ENCODE results near the gene RPL37A. TPM values are rescaled to one million over a fixed set of nuclear protein-coding genes. Genes with fewer than 3 reads are reported as not detected.

Gene RPL37A
- total and polyA plus RNA-seq, 4 donors: 494 to 1,757 (median 1,250) TPM

GRCh38 chr2:216450346-216450745, 48.3 kb upstream of the RPL37A start:
- Histone ChIP-seq H3K27me3 (ENCODE audit: control insufficient read depth in 4 of 4, insufficient read depth in 4 of 4, low read length in 3 of 4) (no peaks in the 10 kb centered on the region), H3K4me3 (ENCODE audit: low read depth in 1 of 3, low read length in 3 of 3) (no peak overlapping the region), H3K9ac (ENCODE audit: low read depth in 1 of 2, low read length in 2 of 2) (no peak overlapping the region), H3K9me3 (ENCODE audit: control insufficient read depth in 4 of 4, low read length in 3 of 4) (peaks cover 0 to 5% (median 0%) of the 10 kb centered on the region in 4 donors), H3K4me1 (ENCODE audit: control insufficient read depth in 4 of 4, insufficient read depth in 4 of 4, low read length in 3 of 4) (no peaks in the 10 kb centered on the region), H3K36me3 (ENCODE audit: control insufficient read depth in 4 of 4, insufficient read depth in 3 of 4, low read depth in 1 of 4, low read length in 3 of 4) (peaks cover 16 to 63% (median 54%) of the 10 kb centered on the region in 4 donors), H3K27ac (ENCODE audit: low read depth in 1 of 2, low read length in 2 of 2) (no peak overlapping the region)
- no peak for TF ChIP-seq ZBTB33 (IDR thresholded peaks at IDR 0.05)
- no peak for TF ChIP-seq SP1 (IDR thresholded peaks at IDR 0.05)
- no peak for TF ChIP-seq MAX (IDR thresholded peaks at IDR 0.05)
- no peak for TF ChIP-seq REST (IDR thresholded peaks at IDR 0.05)
- no peak for TF ChIP-seq FOXA1 (IDR thresholded peaks at IDR 0.05)
- no peak for TF ChIP-seq TAF1 (conservative IDR thresholded peaks at IDR 0.05)
- TF ChIP-seq ATF3 (IDR thresholded peaks at IDR 0.05): no peak
- TF ChIP-seq EGR1 (IDR thresholded peaks at IDR 0.05; ENCODE audit: low read depth in 2 of 2): no peak
- no peak for TF ChIP-seq GABPA (IDR thresholded peaks at IDR 0.05 in 1 of 2, conservative IDR thresholded peaks at IDR 0.05 in 1 of 2)
- TF ChIP-seq YY1 (IDR thresholded peaks at IDR 0.05): no peak
- no peak for TF ChIP-seq RXRA (IDR thresholded peaks at IDR 0.05)
- TF ChIP-seq HNF4G (IDR thresholded peaks at IDR 0.05): no peak
- no peak for TF ChIP-seq HNF4A (conservative IDR thresholded peaks at IDR 0.05)
- no peak for TF ChIP-seq NR2F2 (IDR thresholded peaks at IDR 0.05)
- TF ChIP-seq RAD21 (IDR thresholded peaks at IDR 0.05): no peak
- no peak for TF ChIP-seq CTCF (IDR thresholded peaks at IDR 0.05; ENCODE audit: low read depth, low read length, missing input control)
- DNase-seq (ENCODE audit: low spot score): no peak

- Histone ChIP-seq H3K4me3 (ENCODE audit: low read depth in 1 of 3, low read length in 3 of 3) (no peak overlapping the region), H3K27ac (ENCODE audit: low read depth in 1 of 2, low read length in 2 of 2) (no peak overlapping the region), H3K36me3 (ENCODE audit: control insufficient read depth in 4 of 4, insufficient read depth in 3 of 4, low read depth in 1 of 4, low read length in 3 of 4) (peaks cover 16 to 63% (median 54%) of the 10 kb centered on the region in 4 donors), H3K27me3 (ENCODE audit: control insufficient read depth in 4 of 4, insufficient read depth in 4 of 4, low read length in 3 of 4) (no peaks in the 10 kb centered on the region), H3K9me3 (ENCODE audit: control insufficient read depth in 4 of 4, low read length in 3 of 4) (peaks cover 0 to 5% (median 0%) of the 10 kb centered on the region in 4 donors), H3K9ac (ENCODE audit: low read depth in 1 of 2, low read length in 2 of 2) (no peak overlapping the region), H3K4me1 (ENCODE audit: control insufficient read depth in 4 of 4, insufficient read depth in 4 of 4, low read length in 3 of 4) (no peaks in the 10 kb centered on the region)
- 95% methylated on average over 7 of the region's 7 CpGs for WGBS
- no peak for DNase-seq (ENCODE audit: low spot score)
- TF ChIP-seq HNF4A (conservative IDR thresholded peaks at IDR 0.05) (no peak), MAX (IDR thresholded peaks at IDR 0.05) (no peak), FOXA1 (IDR thresholded peaks at IDR 0.05) (no peak), SP1 (IDR thresholded peaks at IDR 0.05) (no peak), RXRA (IDR thresholded peaks at IDR 0.05) (no peak), ZBTB33 (IDR thresholded peaks at IDR 0.05) (no peak), JUND (IDR thresholded peaks at IDR 0.05) (no peak), NR2F2 (IDR thresholded peaks at IDR 0.05) (no peak), HNF4G (IDR thresholded peaks at IDR 0.05) (no peak), ATF3 (IDR thresholded peaks at IDR 0.05) (no peak), REST (IDR thresholded peaks at IDR 0.05) (no peak), EGR1 (IDR thresholded peaks at IDR 0.05; ENCODE audit: low read depth in 2 of 2) (no peak)
These were observed 47.9 kb upstream of the RPL37A start for GRCh38 chr2:216450784-216451183.

Data from liver (tissue), 9 donors.